HG03442 (cell line): Measurements from ENCODE around the gene FOXF2.

Experiments used
- ATAC-seq: cut with Tn5 transposase; IDR thresholded peaks from one replicate; pipeline ENCODE4 v1.9.1; 2021; ENCODE audit warnings: mild to moderate bottlenecking, moderate library complexity; ENCODE audit not compliant: unreplicated experiment

FOXF2 gene

GRCh38 chr6:1405221-1405620 is 15.8 kb downstream of the FOXF2 start:
- ATAC-seq, result no peak

GRCh38 chr6:1406306-1407072 is 17.1 kb downstream of the FOXF2 start:
- ATAC-seq, result no peak

GRCh38 chr6:1407499-1407990 is 18.2 kb downstream of the FOXF2 start:
- no peak for ATAC-seq

GRCh38 chr6:1409774-1410465 is 20.5 kb downstream of the FOXF2 start:
- no peak for ATAC-seq

GRCh38 chr6:1412901-1413300 is 23.5 kb downstream of the FOXF2 start:
- no peak for ATAC-seq

GRCh38 chr6:1415416-1416063 is 26.2 kb downstream of the FOXF2 start:
- ATAC-seq, result no peak

- ATAC-seq, result no peak
Observed at GRCh38 chr6:1416191-1416760, 26.9 kb downstream of the FOXF2 start.

GRCh38 chr6:1416820-1417219 is 27.4 kb downstream of the FOXF2 start:
- ATAC-seq, result no peak

GRCh38 chr6:1417718-1418117 is 28.3 kb downstream of the FOXF2 start:
- no peak for ATAC-seq

- no peak for ATAC-seq
Observed at GRCh38 chr6:1418471-1419191, 29.3 kb downstream of the FOXF2 start.

GRCh38 chr6:1420382-1420781 is 31.0 kb downstream of the FOXF2 start:
- no peak for ATAC-seq

GRCh38 chr6:1422290-1422689 is 32.9 kb downstream of the FOXF2 start:
- no peak for ATAC-seq

GRCh38 chr6:1423578-1423977 is 34.2 kb downstream of the FOXF2 start:
- ATAC-seq, result no peak

GRCh38 chr6:1424306-1424927 is 35.0 kb downstream of the FOXF2 start:
- ATAC-seq, result no peak

GRCh38 chr6:1426416-1426815 is 37.0 kb downstream of the FOXF2 start:
- no peak for ATAC-seq

- no peak for ATAC-seq
Observed at GRCh38 chr6:1435806-1436205, 46.4 kb downstream of the FOXF2 start.

GRCh38 chr6:1436334-1437306 is 47.2 kb downstream of the FOXF2 start:
- peak; percentile 47 for ATAC-seq

- ATAC-seq, result no peak
Observed at GRCh38 chr6:1437553-1438406, 48.4 kb downstream of the FOXF2 start.
